DMS114 treated with DMSO at 0.1 percent for 48 hours (cell line): Measurements from ENCODE around the gene SYNGR1.

Experiments used
- DNase-seq: peaks from one replicate; lab custom pipeline; 2025; ENCODE audit not compliant: unreplicated experiment; lab: John Stamatoyannopoulos, UW

Gene SYNGR1

GRCh38 chr22:39368461-39368911 lies 18.7 kb downstream of the SYNGR1 start:
- no peak for DNase-seq

- no peak for DNase-seq
Observed at GRCh38 chr22:39369186-39369585, 19.4 kb downstream of the SYNGR1 start.

- DNase-seq, result no peak
Observed at GRCh38 chr22:39369586-39369985, 19.8 kb downstream of the SYNGR1 start.

- DNase-seq, result no peak
Observed at GRCh38 chr22:39371732-39372131, 21.9 kb downstream of the SYNGR1 start.

- DNase-seq, result no peak
Observed at GRCh38 chr22:39374191-39374590, 24.4 kb downstream of the SYNGR1 start.

- DNase-seq, result no peak
Observed at GRCh38 chr22:39374801-39375200, 25.0 kb downstream of the SYNGR1 start.

GRCh38 chr22:39375646-39376045 lies 25.9 kb downstream of the SYNGR1 start:
- no peak for DNase-seq

GRCh38 chr22:39379756-39380730 lies 30.3 kb downstream of the SYNGR1 start:
- no peak for DNase-seq

GRCh38 chr22:39381009-39381755 lies 31.4 kb downstream of the SYNGR1 start:
- DNase-seq, result no peak

GRCh38 chr22:39381930-39382329 lies 32.1 kb downstream of the SYNGR1 start:
- no peak for DNase-seq

GRCh38 chr22:39382410-39382809 lies 32.6 kb downstream of the SYNGR1 start:
- no peak for DNase-seq

- no peak for DNase-seq
Observed at GRCh38 chr22:39383841-39384625, 34.2 kb downstream of the SYNGR1 start.

- no peak for DNase-seq
Observed at GRCh38 chr22:39384750-39385480, 35.1 kb downstream of the SYNGR1 start.

- DNase-seq, result no peak
Observed at GRCh38 chr22:39388261-39389011, 38.6 kb downstream of the SYNGR1 start.

GRCh38 chr22:39389420-39389819 lies 39.6 kb downstream of the SYNGR1 start:
- DNase-seq, result no peak

- DNase-seq, result no peak
Observed at GRCh38 chr22:39392341-39392948, 42.7 kb downstream of the SYNGR1 start.

GRCh38 chr22:39395936-39396796 lies 46.4 kb downstream of the SYNGR1 start:
- no peak for DNase-seq

- DNase-seq, result no peak
Observed at GRCh38 chr22:39396797-39397195, 47.0 kb downstream of the SYNGR1 start.

- DNase-seq, result no peak
Observed at GRCh38 chr22:39401301-39401631, 51.5 kb downstream of the SYNGR1 start.
